IMR-90 (cell line): Measurements from ENCODE around the gene MYBPC3. TPM values are rescaled to one million over a fixed set of nuclear protein-coding genes. Genes with fewer than 3 reads are reported as not detected.

Experiments
- ATAC-seq: fragments of 200-7000 bp; cut with Tn5 transposase; 2 replicates; pipeline ENCODE4 v1.9.1; 2020; ENCODE audit warnings: low read depth, mild to moderate bottlenecking, moderate library complexity
- BruUV-seq: library from RNA; stranded (reverse); fragments of 400-500 nt; replicated peaks from 2 replicates; lab custom pipeline; 2021; lab: Mats Ljungman, UMichigan
- CTCF ChIA-PET: fragments of 300-600 bp; formaldehyde crosslinking; extraction: SDS; loops from one replicate; lab custom pipeline; 2021; ENCODE audit warnings: antibody characterized with exemption; lab: Yijun Ruan, JAX
- POLR2A ChIA-PET: fragments of 300-600 bp; sonication (Branson Sonifier 250); formaldehyde crosslinking; loops from one replicate; lab custom pipeline; 2022; ENCODE audit warnings: antibody characterized with exemption; ENCODE audit not compliant: unreplicated experiment; lab: Charles Lee
- DNase-seq: peaks from one replicate; pipeline ENCODE4 v3.0.0; 2013
- H2AFZ ChIP-seq: replicated peaks from 2 replicates; pipeline ENCODE3; 2013; ENCODE audit warnings: low read length, mild to moderate bottlenecking; ENCODE audit not compliant: poor library complexity
- H2AK5ac ChIP-seq: 2 replicates; pipeline ENCODE4 v1.6.1; 2013; ENCODE audit warnings: low read depth, low read length, inconsistent platforms
- H2AK9ac ChIP-seq: replicated peaks from 2 replicates; pipeline ENCODE3; 2013; ENCODE audit warnings: mild to moderate bottlenecking, low read depth, low read length, moderate library complexity; ENCODE audit not compliant: poor library complexity
- H2BK120ac ChIP-seq: 2 replicates; pipeline ENCODE4 v1.6.1; 2013; ENCODE audit warnings: low read depth, low read length, inconsistent platforms
- H2BK15ac ChIP-seq: 3 replicates; pipeline ENCODE4 v1.6.1; 2013; ENCODE audit warnings: low read depth, low read length, inconsistent platforms
- H2BK20ac ChIP-seq: 2 replicates; pipeline ENCODE4 v1.6.1; 2013; ENCODE audit warnings: low read depth, mild to moderate bottlenecking, inconsistent platforms, low read length, moderate library complexity
- H2BK5ac ChIP-seq: 2 replicates; pipeline ENCODE4 v1.6.1; 2013; ENCODE audit warnings: mild to moderate bottlenecking, low read depth, low read length, inconsistent platforms; ENCODE audit not compliant: poor library complexity, severe bottlenecking
- H3K14ac ChIP-seq: replicated peaks from 2 replicates; pipeline ENCODE4 v1.6.1; 2013; ENCODE audit warnings: low read depth, low read length, inconsistent platforms
- H3K18ac ChIP-seq: 2 replicates; pipeline ENCODE4 v1.6.1; 2013; ENCODE audit warnings: low read depth, low read length, control low read depth
- H3K23ac ChIP-seq: 2 replicates; pipeline ENCODE4 v1.6.1; 2013; ENCODE audit warnings: low read depth, low read length, inconsistent platforms
- H3K27ac ChIP-seq: 2 replicates; pipeline ENCODE4 v1.5.1; 2013; ENCODE audit warnings: mild to moderate bottlenecking, control low read depth, low read length; ENCODE audit not compliant: insufficient read depth
- H3K27me3 ChIP-seq: 2 replicates; pipeline ENCODE4 v1.6.1; 2013; ENCODE audit warnings: low read length; ENCODE audit not compliant: control insufficient read depth, insufficient read depth
- H3K36me3 ChIP-seq: 2 replicates; pipeline ENCODE4 v1.6.1; 2013; ENCODE audit warnings: low read length, mixed read lengths; ENCODE audit not compliant: control insufficient read depth, insufficient read depth
- H3K4ac ChIP-seq: 2 replicates; pipeline ENCODE4 v1.6.1; 2013; ENCODE audit warnings: low read depth, low read length, inconsistent platforms
- H3K4me1 ChIP-seq: 2 replicates; pipeline ENCODE4 v1.6.1; 2013; ENCODE audit warnings: low read length, mixed read lengths; ENCODE audit not compliant: control insufficient read depth, insufficient read depth
- H3K4me2 ChIP-seq: 2 replicates; pipeline ENCODE4 v1.6.1; 2013; ENCODE audit warnings: low read depth, mild to moderate bottlenecking, control low read depth, low read length, moderate library complexity
- H3K4me3 ChIP-seq: 2 replicates; pipeline ENCODE4 v1.5.1; 2013; ENCODE audit warnings: low read depth, mild to moderate bottlenecking, control low read depth, low read length, moderate library complexity; ENCODE audit not compliant: insufficient read depth
- H3K56ac ChIP-seq: 2 replicates; pipeline ENCODE4 v1.6.1; 2013; ENCODE audit warnings: low read length, inconsistent platforms; ENCODE audit not compliant: insufficient read depth; ENCODE audit errors: extremely low read depth
- H3K79me1 ChIP-seq, 2 experiments: 2 replicates each; pipeline ENCODE4 v1.6.1; 2013; ENCODE audit warnings: low read length in 2 of 2, inconsistent platforms in 1 of 2, low read depth in 1 of 2
- H3K9ac ChIP-seq: 2 replicates; pipeline ENCODE4 v1.6.1; 2013; ENCODE audit warnings: low read depth, low read length, control low read depth
- H3K9me1 ChIP-seq: 2 replicates; pipeline ENCODE4 v1.6.1; 2013; ENCODE audit warnings: low read length, inconsistent platforms; ENCODE audit not compliant: insufficient read depth
- H3K9me3 ChIP-seq: 2 replicates; pipeline ENCODE4 v1.6.1; 2013; ENCODE audit warnings: low read length; ENCODE audit not compliant: control insufficient read depth, insufficient read depth
- H4K20me1 ChIP-seq: 2 replicates; pipeline ENCODE4 v1.6.1; 2013; ENCODE audit warnings: low read length, inconsistent platforms; ENCODE audit not compliant: insufficient read depth
- H4K5ac ChIP-seq: 2 replicates; pipeline ENCODE4 v1.6.1; 2013; ENCODE audit warnings: mild to moderate bottlenecking, low read depth, low read length, control low read depth
- H4K8ac ChIP-seq, 2 experiments: 2 replicates each; pipeline ENCODE4 v1.6.1; 2013; ENCODE audit warnings: low read depth in 2 of 2, low read length in 2 of 2, control low read depth in 1 of 2, inconsistent platforms in 1 of 2
- H4K91ac ChIP-seq: 2 replicates; pipeline ENCODE4 v1.6.1; 2013; ENCODE audit warnings: low read depth, low read length, inconsistent platforms; ENCODE audit not compliant: insufficient read depth
- BHLHE40 ChIP-seq: fragments of 150-350 bp; IDR thresholded peaks from 2 replicates; pipeline ENCODE4 v1.6.1; 2016; ENCODE audit warnings: mild to moderate bottlenecking, low read depth, low read length
- FOS ChIP-seq: fragments of 150-350 bp; IDR thresholded peaks from 2 replicates; pipeline ENCODE4 v1.6.1; 2016; ENCODE audit warnings: low read depth, low read length
- MAFK ChIP-seq: IDR thresholded peaks from 2 replicates; pipeline ENCODE4 v1.6.1; 2012; ENCODE audit warnings: low read depth, low read length, improper control_type of control experiment
- MAZ ChIP-seq: IDR thresholded peaks from 2 replicates; pipeline ENCODE4 v1.6.1; 2012; ENCODE audit warnings: low read depth, mild to moderate bottlenecking, low read length, improper control_type of control experiment, moderate library complexity, borderline replicate concordance
- NFE2L2 ChIP-seq: fragments of 150-350 bp; IDR thresholded peaks from 2 replicates; pipeline ENCODE4 v1.6.1; 2016; ENCODE audit warnings: low read depth, mild to moderate bottlenecking, low read length
- RFX5 ChIP-seq: IDR thresholded peaks from 2 replicates; pipeline ENCODE4 v1.8.0; 2012; ENCODE audit warnings: low read depth, mild to moderate bottlenecking, low read length, moderate library complexity
- SMC3 ChIP-seq: fragments of 150-350 bp; IDR thresholded peaks from 2 replicates; pipeline ENCODE4 v1.6.1; 2016; ENCODE audit warnings: low read depth, mild to moderate bottlenecking, antibody characterized with exemption, low read length, moderate library complexity
- WGBS, 2 experiments: methylation state at CpG; one replicate each; pipeline versions ENCODE4 v1.1.5 to v1.1.7; 2013; ENCODE audit warnings: missing lambda C conversion rate in 2 of 2; ENCODE audit not compliant: insufficient read length in 1 of 2; ENCODE audit errors: extremely low coverage in 2 of 2; 5-methylcytosine and 5-hydroxymethylcytosine counted together
- dilution Hi-C: fragments of 300-500 bp; cut with HindIII; formaldehyde crosslinking; loops from one replicate; pipeline ENCODE4 v1.14.3; 2018; ENCODE audit warnings: low sequenced_read_pairs; ENCODE audit not compliant: unreplicated experiment
- in situ Hi-C: fragments of 300-500 bp; cut with MboI; formaldehyde crosslinking; loops from 3 replicates; pipeline ENCODE4 v1.14.3; 2019; ENCODE audit warnings: low sequenced_read_pairs, inconsistent platforms, mixed read lengths
- intact Hi-C: fragments of 100-400 bp; cut with micrococcal nuclease; formaldehyde crosslinking; loops from 2 replicates; pipeline ENCODE4 v1.10.0; 2022
- polyA plus RNA-seq, 3 experiments: library from polyadenylated mRNA; depleted of rRNA; stranded (reverse); fragments of >200 nt; gene quantifications; 2 replicates each; pipeline ENCODE4 v1.2.3, GENCODE V29; 2012; ENCODE audit warnings: low replicate concordance in 1 of 3
- total RNA-seq: library from RNA; depleted of rRNA; stranded (reverse); fragments of >200 nt; gene quantifications from 2 replicates; pipeline ENCODE4 v1.2.3, GENCODE V29; 2012
- TF ChIP-seq, protein P1 (sequence below): fragments of 150-350 bp; IDR thresholded peaks from 2 replicates; pipeline ENCODE4 v1.6.1; 2017; ENCODE audit warnings: mild to moderate bottlenecking, antibody characterized with exemption, low read length, low read depth

Gene MYBPC3
- total and polyA plus RNA-seq, 2 of the 4 experiments (the other 2 are of a cell fraction) = not detected

DNA sequence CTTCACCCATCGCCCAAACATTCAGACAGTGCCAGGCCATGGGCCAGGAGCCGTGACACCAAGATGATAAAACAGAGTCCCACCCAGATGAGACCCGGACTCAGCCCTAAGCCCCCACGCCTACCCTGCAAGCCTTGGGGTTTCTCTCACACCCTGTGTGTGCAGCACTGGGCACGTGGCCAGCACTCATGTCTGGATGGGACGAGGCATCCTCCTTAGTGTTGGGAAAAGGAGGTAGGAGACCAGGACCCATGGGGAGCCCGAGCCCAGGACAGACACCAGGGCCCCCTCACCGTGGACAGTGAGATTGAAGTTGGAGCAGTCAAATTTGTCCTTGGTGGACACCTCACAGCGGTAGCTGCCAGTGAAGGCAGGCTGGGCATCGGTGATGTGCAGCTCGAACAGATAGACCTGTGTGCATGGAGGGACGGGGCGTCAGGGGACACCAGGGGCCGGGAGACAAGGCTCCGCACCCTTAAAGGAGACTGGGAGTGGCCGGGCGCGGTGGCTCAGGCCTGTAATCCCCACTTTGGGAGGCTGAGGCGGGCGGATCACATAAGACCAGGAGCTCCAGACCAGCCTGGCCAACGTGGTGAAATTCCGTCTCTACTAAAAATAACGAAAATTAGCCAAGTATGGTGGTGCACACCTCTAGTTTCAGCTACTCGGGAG, 4.2 kb downstream of the MYBPC3 start:
- no peak overlapping the region for H3K9ac ChIP-seq
- no peak overlapping the region for H2BK120ac ChIP-seq
- no peaks in the 10 kb centered on the region for H3K9me3 ChIP-seq
- no TSS peak for BruUV-seq
- H3K4me2 ChIP-seq = no peak overlapping the region
- no peaks in the 10 kb centered on the region for H3K36me3 ChIP-seq
- CTCF ChIA-PET = no interaction called here
- in situ Hi-C loops (loop anchor here (5.0 kb wide), 1 partner anchor 166 kb away; no protein-coding TSS in a partner anchor), dilution Hi-C loops (no loop called here), intact Hi-C loops (no loop called here)
- H4K20me1 ChIP-seq = no peaks in the 10 kb centered on the region; the same call in 1 of the 2 replicates
- no peak overlapping the region for H3K4ac ChIP-seq
- H2AFZ ChIP-seq = peak overlapping the region; percentile 43
- DNase-seq (no peak), ATAC-seq (no peak)
- no peak overlapping the region for H4K5ac ChIP-seq
- H4K91ac ChIP-seq = no peak overlapping the region
- no peaks in the 10 kb centered on the region for H3K79me1 ChIP-seq
- H3K27ac ChIP-seq = no peak overlapping the region
- H2BK15ac ChIP-seq = no peak overlapping the region
- no peak overlapping the region for H3K14ac ChIP-seq
- no peak for TF ChIP-seq MAFK
- no peak for TF ChIP-seq FOS
- TF ChIP-seq NFE2L2 = no peak
- TF ChIP-seq, protein P1, sequence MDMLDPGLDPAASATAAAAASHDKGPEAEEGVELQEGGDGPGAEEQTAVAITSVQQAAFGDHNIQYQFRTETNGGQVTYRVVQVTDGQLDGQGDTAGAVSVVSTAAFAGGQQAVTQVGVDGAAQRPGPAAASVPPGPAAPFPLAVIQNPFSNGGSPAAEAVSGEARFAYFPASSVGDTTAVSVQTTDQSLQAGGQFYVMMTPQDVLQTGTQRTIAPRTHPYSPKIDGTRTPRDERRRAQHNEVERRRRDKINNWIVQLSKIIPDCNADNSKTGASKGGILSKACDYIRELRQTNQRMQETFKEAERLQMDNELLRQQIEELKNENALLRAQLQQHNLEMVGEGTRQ = no peak
- no peak for TF ChIP-seq MAZ
- no peak for TF ChIP-seq RFX5
- no peak for TF ChIP-seq BHLHE40
- no peak for TF ChIP-seq SMC3
- H3K23ac ChIP-seq = no peak overlapping the region
- no peaks in the 10 kb centered on the region for H3K9me1 ChIP-seq
- H3K27me3 ChIP-seq = peaks cover 28% of the 10 kb centered on the region
- H3K18ac ChIP-seq = no peak overlapping the region
- H3K4me3 ChIP-seq = no peak overlapping the region
- H2AK5ac ChIP-seq = no peak overlapping the region
- WGBS, 2 experiments = 70% methylated on average over 15 of the region's 24 CpGs; no CpG with 5 or more reads in 1 of the 2 experiments
- no peak overlapping the region for H3K56ac ChIP-seq
- POLR2A ChIA-PET = no interaction called here
- no peak overlapping the region for H2BK20ac ChIP-seq
- H2BK5ac ChIP-seq = no peak overlapping the region
- H4K8ac ChIP-seq = no peak overlapping the region
- H3K4me1 ChIP-seq = no peaks in the 10 kb centered on the region
- H2AK9ac ChIP-seq = peak overlapping the region; percentile 24
